NCI-H2196 treated with DMSO at 0.1 percent for 48 hours (cell line): ENCODE results near the gene CNMD.

Source experiments
- DNase-seq: peaks from one replicate; lab custom pipeline; 2025; ENCODE audit not compliant: unreplicated experiment; lab: John Stamatoyannopoulos, UW

CNMD gene

GRCh38 chr13:52739468-52740071, at the start of gene CNMD:
CNMD (minus strand) TSS chr13:52739820; CDS start chr13:52739701, 119 bp downstream.
- no peak for DNase-seq

- DNase-seq: no peak
These were observed 48.4 kb upstream of the CNMD start for GRCh38 chr13:52788011-52788410.

- DNase-seq: no peak
These were observed 47.6 kb upstream of the CNMD start for GRCh38 chr13:52787235-52787634.

GRCh38 chr13:52786766-52787165, 47.1 kb upstream of the CNMD start:
- no peak for DNase-seq

GRCh38 chr13:52785739-52786138, 46.1 kb upstream of the CNMD start:
- no peak for DNase-seq

- no peak for DNase-seq
These were observed 45.1 kb upstream of the CNMD start for GRCh38 chr13:52784591-52785340.

GRCh38 chr13:52783943-52784342, 44.3 kb upstream of the CNMD start:
- DNase-seq: no peak

- no peak for DNase-seq
These were observed 43.1 kb upstream of the CNMD start for GRCh38 chr13:52782471-52783448.

- no peak for DNase-seq
These were observed 41.0 kb upstream of the CNMD start for GRCh38 chr13:52780611-52781010.

GRCh38 chr13:52780092-52780491, 40.5 kb upstream of the CNMD start:
- no peak for DNase-seq

GRCh38 chr13:52779103-52779502, 39.5 kb upstream of the CNMD start:
- DNase-seq: no peak

- DNase-seq: no peak
These were observed 37.1 kb upstream of the CNMD start for GRCh38 chr13:52776726-52777125.

- DNase-seq: no peak
These were observed 35.9 kb upstream of the CNMD start for GRCh38 chr13:52775511-52775910.

- no peak for DNase-seq
These were observed 28.4 kb upstream of the CNMD start for GRCh38 chr13:52767949-52768516.

GRCh38 chr13:52765611-52766390, 26.2 kb upstream of the CNMD start:
- no peak for DNase-seq

- no peak for DNase-seq
These were observed 20.5 kb upstream of the CNMD start for GRCh38 chr13:52760077-52760476.

GRCh38 chr13:52758114-52758513, 18.5 kb upstream of the CNMD start:
- DNase-seq: no peak

- DNase-seq: no peak
These were observed 11.6 kb upstream of the CNMD start for GRCh38 chr13:52751196-52751595.

- no peak for DNase-seq
These were observed 11.1 kb upstream of the CNMD start for GRCh38 chr13:52750713-52751112.

- no peak for DNase-seq
These were observed 9.8 kb upstream of the CNMD start for GRCh38 chr13:52749419-52749818.
